GM19043 (cell line): Measurements from ENCODE around the gene FLNC.

Experiments used
- ATAC-seq: cut with Tn5 transposase; IDR thresholded peaks from one replicate; pipeline ENCODE4 v1.9.1; 2021; ENCODE audit warnings: low read depth; ENCODE audit not compliant: unreplicated experiment

The FLNC gene

GRCh38 chr7:128842674-128843641 is 12.8 kb downstream of the FLNC start:
- ATAC-seq = no peak

- ATAC-seq = no peak
These were observed 13.9 kb downstream of the FLNC start for GRCh38 chr7:128843938-128844621.

- no peak for ATAC-seq
These were observed 14.6 kb downstream of the FLNC start for GRCh38 chr7:128844777-128845311.

GRCh38 chr7:128845475-128845874 is 15.3 kb downstream of the FLNC start:
- no peak for ATAC-seq

- no peak for ATAC-seq
These were observed 15.8 kb downstream of the FLNC start for GRCh38 chr7:128845987-128846386.

GRCh38 chr7:128846781-128847444 is 16.7 kb downstream of the FLNC start:
- ATAC-seq = no peak

GRCh38 chr7:128847721-128848211 is 17.6 kb downstream of the FLNC start:
- ATAC-seq = no peak

GRCh38 chr7:128848289-128849155 is 18.3 kb downstream of the FLNC start:
- ATAC-seq = no peak

DNA sequence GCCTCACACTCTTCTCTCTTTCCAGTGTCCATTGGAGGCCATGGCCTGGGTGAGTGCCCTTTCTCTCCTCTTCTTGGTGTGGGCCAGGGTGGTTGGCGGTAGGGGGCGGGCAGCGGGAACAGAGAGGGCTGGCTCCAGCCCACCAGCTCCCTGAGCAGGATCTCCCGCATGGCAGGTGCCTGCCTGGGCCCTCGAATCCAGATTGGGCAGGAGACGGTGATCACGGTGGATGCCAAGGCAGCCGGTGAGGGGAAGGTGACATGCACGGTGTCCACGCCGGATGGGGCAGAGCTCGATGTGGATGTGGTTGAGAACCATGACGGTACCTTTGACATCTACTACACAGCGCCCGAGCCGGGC is 18.9 kb downstream of the FLNC start:
- ATAC-seq = no peak

DNA sequence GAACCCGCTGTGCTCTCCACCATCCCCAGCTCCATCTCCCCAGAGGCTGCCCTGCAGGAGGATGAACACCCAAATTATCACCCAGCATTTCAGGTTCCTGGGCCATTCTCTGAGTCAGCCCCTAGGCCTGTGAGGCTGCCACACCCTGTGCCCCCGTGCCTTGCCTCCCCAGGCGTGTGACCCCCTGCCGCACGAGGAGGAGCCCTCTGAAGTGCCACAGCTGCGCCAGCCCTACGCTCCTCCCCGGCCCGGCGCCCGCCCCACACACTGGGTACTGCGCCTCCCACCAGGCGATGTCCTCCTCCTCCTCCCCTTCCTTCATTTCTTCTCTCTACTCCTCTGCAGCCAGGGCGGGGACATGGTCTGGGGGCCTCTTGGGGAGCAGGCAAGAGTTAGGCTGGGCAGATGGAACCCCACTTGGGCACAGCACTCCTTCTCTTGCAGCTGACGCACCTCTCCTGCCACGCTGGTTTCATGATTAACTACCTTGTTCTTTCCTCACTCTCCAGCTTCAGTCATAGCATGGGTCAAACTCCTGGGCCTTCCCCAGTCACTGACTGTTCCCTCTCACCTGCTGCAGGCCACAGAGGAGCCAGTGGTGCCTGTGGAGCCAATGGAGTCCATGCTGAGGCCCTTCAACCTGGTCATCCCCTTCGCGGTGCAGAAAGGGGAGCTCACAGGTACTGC is 19.7 kb downstream of the FLNC start:
- no peak for ATAC-seq

DNA sequence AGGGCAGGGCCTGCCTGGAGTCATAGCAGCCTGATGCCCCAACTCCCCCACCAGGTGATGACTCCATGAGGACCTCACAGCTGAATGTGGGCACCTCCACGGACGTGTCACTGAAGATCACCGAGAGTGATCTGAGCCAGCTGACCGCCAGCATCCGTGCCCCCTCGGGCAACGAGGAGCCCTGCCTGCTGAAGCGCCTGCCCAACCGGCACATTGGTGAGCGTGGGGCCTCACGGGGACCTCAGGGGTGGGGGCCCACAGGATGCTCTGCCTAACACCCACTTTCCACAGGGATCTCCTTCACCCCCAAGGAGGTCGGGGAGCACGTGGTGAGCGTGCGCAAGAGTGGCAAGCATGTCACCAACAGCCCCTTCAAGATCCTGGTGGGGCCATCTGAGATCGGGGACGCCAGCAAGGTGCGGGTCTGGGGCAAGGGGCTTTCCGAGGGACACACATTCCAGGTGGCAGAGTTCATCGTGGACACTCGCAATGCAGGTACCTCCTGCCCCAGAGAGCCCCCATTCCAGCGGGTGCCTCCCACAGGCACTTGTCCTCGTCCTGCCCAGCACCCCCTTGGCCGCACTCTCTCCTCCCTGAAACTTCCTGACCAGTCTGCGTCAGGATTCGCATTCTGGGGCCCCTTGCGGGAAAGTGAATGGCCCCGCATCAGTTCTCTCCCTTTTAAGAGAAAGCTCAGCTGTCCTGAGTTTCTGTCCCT is 22.5 kb downstream of the FLNC start:
- no peak for ATAC-seq

DNA sequence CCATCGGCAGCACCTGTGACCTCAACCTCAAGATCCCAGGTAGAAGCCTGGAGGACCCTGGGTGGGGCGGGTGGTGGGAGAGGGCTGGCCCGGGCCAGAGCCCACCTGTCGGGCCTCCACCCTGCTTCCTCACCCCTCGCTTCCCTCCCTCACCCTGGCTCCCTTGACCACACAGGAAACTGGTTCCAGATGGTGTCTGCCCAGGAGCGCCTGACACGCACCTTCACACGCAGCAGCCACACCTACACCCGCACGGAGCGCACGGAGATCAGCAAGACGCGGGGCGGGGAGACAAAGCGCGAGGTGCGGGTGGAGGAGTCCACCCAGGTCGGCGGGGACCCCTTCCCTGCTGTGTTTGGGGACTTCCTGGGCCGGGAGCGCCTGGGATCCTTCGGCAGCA is 23.6 kb downstream of the FLNC start:
- ATAC-seq = no peak

DNA sequence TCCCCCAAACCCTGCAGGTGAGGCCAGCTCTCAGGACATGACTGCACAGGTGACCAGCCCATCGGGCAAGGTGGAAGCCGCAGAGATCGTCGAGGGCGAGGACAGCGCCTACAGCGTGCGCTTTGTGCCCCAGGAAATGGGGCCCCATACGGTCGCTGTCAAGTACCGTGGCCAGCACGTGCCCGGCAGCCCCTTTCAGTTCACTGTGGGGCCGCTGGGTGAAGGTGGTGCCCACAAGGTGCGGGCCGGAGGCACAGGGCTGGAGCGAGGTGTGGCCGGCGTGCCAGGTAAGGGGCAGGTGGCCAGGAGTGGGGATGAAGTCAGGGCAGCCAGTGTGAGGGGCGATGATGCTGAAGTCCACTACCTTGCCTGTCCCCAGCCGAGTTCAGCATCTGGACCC is 24.2 kb downstream of the FLNC start:
- no peak for ATAC-seq

- ATAC-seq = no peak
These were observed 25.4 kb downstream of the FLNC start for GRCh38 chr7:128855559-128855958.

GRCh38 chr7:128856001-128856718 is 26.0 kb downstream of the FLNC start:
- ATAC-seq = no peak

DNA sequence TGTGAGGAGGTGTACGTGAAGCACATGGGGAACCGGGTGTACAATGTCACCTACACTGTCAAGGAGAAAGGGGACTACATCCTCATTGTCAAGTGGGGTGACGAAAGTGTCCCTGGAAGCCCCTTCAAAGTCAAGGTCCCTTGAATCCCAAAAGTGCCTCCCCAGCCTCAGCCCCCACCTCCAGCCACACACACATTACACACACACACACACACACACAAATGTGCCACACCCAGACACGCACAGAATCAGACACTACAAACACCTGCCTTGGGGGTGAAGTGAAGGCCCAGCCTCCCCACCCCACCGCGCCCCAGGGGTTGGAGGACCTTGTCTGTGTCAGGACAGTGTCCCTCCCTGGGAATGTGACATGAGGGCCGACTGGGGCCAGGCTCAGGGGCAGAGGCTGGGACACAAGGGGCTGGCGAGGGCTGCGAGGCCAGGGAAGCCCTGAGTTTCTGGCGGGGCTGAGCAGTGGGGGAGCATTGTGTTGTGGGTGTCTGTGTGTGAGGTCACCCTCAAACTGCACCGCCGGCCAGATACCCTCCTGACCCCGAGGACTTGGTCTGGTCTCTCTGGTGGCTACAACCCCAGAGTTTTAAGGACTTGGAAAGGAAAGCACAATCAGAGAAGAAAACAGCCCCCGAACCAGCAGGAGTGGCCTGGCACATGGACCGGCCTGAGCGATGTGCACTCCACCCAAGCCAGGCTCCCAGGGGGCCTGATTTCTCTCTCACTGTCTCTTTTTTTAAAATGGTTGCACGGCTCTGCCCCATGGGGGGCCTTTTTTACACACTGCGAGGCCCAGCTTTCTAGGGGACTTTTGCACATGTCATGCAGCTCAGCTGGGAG is 28.4 kb downstream of the FLNC start:
- no peak for ATAC-seq
